IPS-NIHi7 (cell line): Measurements from ENCODE around the gene PTPN9.

Source experiments
- DNase-seq: peaks from one replicate; pipeline ENCODE4 v3.0.0; 2012; ENCODE audit warnings: mixed read lengths; ENCODE audit errors: extremely low spot score

Gene PTPN9

GRCh38 chr15:75422554-75422953 is 156.6 kb downstream of the PTPN9 start:
- no peak for DNase-seq

GRCh38 chr15:75420698-75421097 is 158.4 kb downstream of the PTPN9 start:
- no peak for DNase-seq

GRCh38 chr15:75416584-75416983 is 162.5 kb downstream of the PTPN9 start:
- no peak for DNase-seq
